Psoas muscle (tissue), 8 donors: Measurements from ENCODE around the gene KRT16. TPM values are rescaled to one million over a fixed set of nuclear protein-coding genes. Genes with fewer than 3 reads are reported as not detected.
"Not testable (repeated sequence)": the region's sequence is repeated elsewhere in the genome, so short reads cannot be mapped to it uniquely, and the experiment has no call there.

ENCODE experiments used
- ATAC-seq, 4 donors: fragments of 200-7000 bp; cut with Tn5 transposase; one replicate each; pipeline ENCODE4 v1.9.1; 2020; ENCODE audit warnings: moderate library complexity in 3 of 4, mild to moderate bottlenecking in 2 of 4
- DNase-seq, 2 donors: peaks; one replicate each; pipeline ENCODE4 v3.0.0-alpha.2; 2020
- H3K27ac ChIP-seq: fragments of 200-600 bp; one replicate; pipeline ENCODE4 v1.8.0; 2022
- H3K27me3 ChIP-seq, 3 donors: fragments of 200-600 bp in 1 of 3; one replicate each; pipeline versions ENCODE4 v1.6.1 to v1.8.0; 2013 to 2022; ENCODE audit warnings: low read length in 2 of 3, mild to moderate bottlenecking in 2 of 3, moderate library complexity in 1 of 3; ENCODE audit not compliant: insufficient read depth in 3 of 3
- H3K36me3 ChIP-seq, 2 donors: fragments of 200-600 bp in 1 of 2; one replicate each; pipeline versions ENCODE4 v1.6.1 to v1.8.0; 2013 to 2022; ENCODE audit warnings: low read depth in 1 of 2, mild to moderate bottlenecking in 1 of 2, moderate library complexity in 1 of 2; ENCODE audit not compliant: insufficient read depth in 1 of 2
- H3K4me1 ChIP-seq: fragments of 200-600 bp; one replicate; pipeline ENCODE4 v1.8.0; 2022
- H3K4me3 ChIP-seq: fragments of 200-600 bp; one replicate; pipeline ENCODE4 v1.8.0; 2022; ENCODE audit warnings: mild to moderate bottlenecking
- H3K9me3 ChIP-seq: fragments of 200-600 bp; one replicate; pipeline ENCODE4 v1.8.0; 2022
- CTCF ChIP-seq: fragments of 200-600 bp; IDR thresholded peaks from one replicate; pipeline ENCODE4 v1.8.0; 2022; ENCODE audit warnings: antibody characterized with exemption
- WGBS, 3 donors: extraction: QIAGEN DNeasy Blood & Tissue Kit; methylation state at CpG; one replicate each; pipeline versions ENCODE4 v1.1.6 to v1.1.7; 2013; 5-methylcytosine and 5-hydroxymethylcytosine counted together
- intact Hi-C, 2 donors: fragments of 100-400 bp; cut with DNase I; formaldehyde crosslinking; loops; one replicate each; pipeline versions ENCODE4 v1.11.0 to v1.14.2; 2022
- polyA plus RNA-seq, 3 donors: library from polyadenylated mRNA; stranded (reverse); fragments of 200-250 nt; gene quantifications; one replicate each; pipeline ENCODE4 v1.2.3, GENCODE V29; 2013
- total RNA-seq, 4 donors: library from RNA; stranded (reverse); fragmentation: NEBNext Ultra II Directional in 2 of 4; extraction: Animal tissue kit (Norgen Biotek cat#: 25700) in 2 of 4; gene quantifications; one replicate each; pipeline versions ENCODE4 v1.2.1 to v1.2.4, GENCODE V29; 2021 to 2023
- donor health status: healthy with polysubstance abuse.
- donor health status: DM: no; HTN: no; CAD: no; lungs with moderate emphysema.
- donor health status: Bipolar disorder and iron deficiency.
- donor health status: healthy.
- donor health status: DM: yes; HTN: yes; CAD: no.
- donor health status: DM: no; HTN: no; CAD: no.
- donor health status: DM: no; HTN: no; CAD: no.
- donor health status: DM: yes; HTN: yes; CAD: no.

Gene KRT16
- total and polyA plus RNA-seq, 7 donors = 0.07 to 0.26 (median 0.15) TPM; not detected in 3

- Histone ChIP-seq H3K27ac (no peak overlapping the region), H3K4me3 (no peak overlapping the region), H3K4me1 (no peaks in the 10 kb centered on the region), H3K36me3 (no peaks in the 10 kb centered on the region), H3K27me3 (peaks cover 0 to 5% (median 0%) of the 10 kb centered on the region in 3 donors), H3K9me3 (no peaks in the 10 kb centered on the region)
- TF ChIP-seq CTCF = no peak
- DNase-seq (no peak), ATAC-seq (no peak)
- intact Hi-C loops = no loop called here
- 84 to 87% (median 85%) methylated on average over 23 of the region's 23 CpGs for WGBS, 3 donors
Measured at GRCh38 chr17:41627316-41628072, 14.9 kb upstream of the KRT16 start.

GRCh38 chr17:41626914-41627295 is 14.3 kb upstream of the KRT16 start:
- intact Hi-C loops, H3K36me3 ChIP-seq, H3K4me3 ChIP-seq, H3K27ac ChIP-seq, H3K4me1 ChIP-seq, ATAC-seq, DNase-seq, H3K9me3 ChIP-seq: not testable (repeated sequence)
- H3K27me3 ChIP-seq = peaks cover 0 to 11% (median 0%) of the 10 kb centered on the region in 3 donors
- WGBS, 3 donors = 83 to 86% (median 83%) methylated on average over 5 of the region's 5 CpGs

- H3K4me1 ChIP-seq, H3K4me3 ChIP-seq, H3K36me3 ChIP-seq, H3K27ac ChIP-seq, H3K9me3 ChIP-seq, intact Hi-C loops, DNase-seq, ATAC-seq: not testable (repeated sequence)
- H3K27me3 ChIP-seq = peaks cover 0 to 11% (median 2%) of the 10 kb centered on the region in 3 donors
- WGBS, 3 donors = 85 to 91% (median 88%) methylated on average over 14 to 17 of the region's 17 CpGs
Measured at GRCh38 chr17:41626028-41626913, 13.7 kb upstream of the KRT16 start.

- no peak for TF ChIP-seq CTCF
- no peak overlapping the region for H3K27ac ChIP-seq
- no peaks in the 10 kb centered on the region for H3K4me1 ChIP-seq
- H3K4me3 ChIP-seq = no peak overlapping the region
- no peak for ATAC-seq
- H3K9me3 ChIP-seq = no peaks in the 10 kb centered on the region
- H3K27me3 ChIP-seq = peaks cover 0 to 11% (median 2%) of the 10 kb centered on the region in 3 donors
- DNase-seq = peak in 1 of 2 donors; percentile 18
- H3K36me3 ChIP-seq = no peaks in the 10 kb centered on the region
- WGBS, 3 donors = 62 to 72% (median 70%) methylated on average over 11 to 16 of the region's 16 CpGs
- intact Hi-C loops = no loop called here
Measured at GRCh38 chr17:41625602-41626001, 13.0 kb upstream of the KRT16 start.

GRCh38 chr17:41624208-41625101 is 11.9 kb upstream of the KRT16 start, which contains the start of gene KRT17:
KRT17 (minus strand) TSS chr17:41624575; CDS start chr17:41624509, 66 bp downstream.
- ATAC-seq (no peak), DNase-seq (no peak)
- no peaks in the 10 kb centered on the region for H3K4me1 ChIP-seq
- H3K4me3 ChIP-seq = no peak within 1 kb of the TSS
- TF ChIP-seq CTCF = no peak
- peaks cover 0 to 11% (median 2%) of the 10 kb centered on the region in 3 donors for H3K27me3 ChIP-seq
- WGBS, 3 donors = 59 to 64% (median 62%) methylated on average over 31 to 32 of the region's 33 CpGs
- intact Hi-C loops = no loop called here
- H3K36me3 ChIP-seq = no peaks in the 10 kb centered on the region
- no peaks in the 10 kb centered on the region for H3K9me3 ChIP-seq
- no peak within 1 kb of the TSS for H3K27ac ChIP-seq

GRCh38 chr17:41623184-41623861 is 10.8 kb upstream of the KRT16 start:
- WGBS, 3 donors = 48 to 61% (median 49%) methylated on average over 10 of the region's 10 CpGs
- ATAC-seq, H3K4me3 ChIP-seq, H3K9me3 ChIP-seq, H3K27ac ChIP-seq, H3K4me1 ChIP-seq, intact Hi-C loops, H3K36me3 ChIP-seq, DNase-seq: not testable (repeated sequence)
- H3K27me3 ChIP-seq = peaks cover 0 to 11% (median 2%) of the 10 kb centered on the region in 3 donors
